Ascending aorta (tissue), 2 donors: ENCODE results near the gene IRX4. TPM values are rescaled to one million over a fixed set of nuclear protein-coding genes. Genes with fewer than 3 reads are reported as not detected.

Source experiments
- DNase-seq, 2 donors: peaks; one replicate each; pipeline ENCODE4 v3.0.0-alpha.2; 2019; ENCODE audit warnings: low spot score in 2 of 2
- H3K27ac ChIP-seq, 2 donors: fragments of 200-600 bp; sonication (generic); one replicate each; pipeline ENCODE4 v1.5.1; 2016 to 2017; ENCODE audit warnings: mild to moderate bottlenecking in 1 of 2
- H3K27me3 ChIP-seq: fragments of 200-600 bp; sonication (generic); one replicate; pipeline ENCODE4 v1.5.1; 2017
- H3K36me3 ChIP-seq, 2 donors: fragments of 200-600 bp; sonication (generic); one replicate each; pipeline ENCODE4 v1.5.1; 2016
- H3K4me1 ChIP-seq, 2 donors: fragments of 200-600 bp; sonication (generic); one replicate each; pipeline ENCODE4 v1.5.1; 2016 to 2017; ENCODE audit warnings: mild to moderate bottlenecking in 1 of 2
- H3K4me3 ChIP-seq, 2 donors: fragments of 200-600 bp; sonication (generic); one replicate each; pipeline ENCODE4 v1.5.1; 2016 to 2017; ENCODE audit warnings: mild to moderate bottlenecking in 1 of 2
- H3K9me3 ChIP-seq, 2 donors: fragments of 200-600 bp; sonication (generic); one replicate each; pipeline ENCODE4 v1.5.1; 2016
- CTCF ChIP-seq, 3 experiments: fragments of 200-600 bp in 2 of 3; fragments of 450-650 bp in 1 of 3; sonication (generic) in 2 of 3; IDR thresholded peaks; one replicate each; pipeline ENCODE4 v1.5.1; 2016 to 2019; ENCODE audit warnings: antibody characterized with exemption in 3 of 3, mild to moderate bottlenecking in 1 of 3, moderate library complexity in 1 of 3
- intact Hi-C: fragments of 100-400 bp; cut with DNase I; formaldehyde crosslinking; loops from one replicate; pipeline ENCODE4 v1.15.1; 2023
- total RNA-seq: library from RNA; depleted of rRNA; stranded (reverse); fragments of >200 nt; gene quantifications from one replicate; pipeline ENCODE4 v1.1.0, GENCODE V29; 2016

Gene IRX4
- total RNA-seq = not detected

- H3K4me1 ChIP-seq = peaks cover 0 to 4% of the 10 kb centered on the region in 2 donors
- H3K4me3 ChIP-seq = peak within 1 kb of the TSS; percentile 26 to 50
- H3K9me3 ChIP-seq = no peaks in the 10 kb centered on the region
- peaks cover 51% of the 10 kb centered on the region for H3K27me3 ChIP-seq
- H3K27ac ChIP-seq = no peak within 1 kb of the TSS
- DNase-seq = no peak
- intact Hi-C loops = no loop called here
- no peaks in the 10 kb centered on the region for H3K36me3 ChIP-seq
- no peak for TF ChIP-seq CTCF (IDR thresholded peaks at IDR 0.05)
Observed at GRCh38 chr5:1882337-1883119, at the start of gene IRX4. Gene IRX4 (minus strand): TSS chr5:1882925. CDS start chr5:1882647, 278 bp downstream.

- intact Hi-C loops = no loop called here
Observed at GRCh38 chr5:1931604-1932231, 49.0 kb upstream of the IRX4 start.

GRCh38 chr5:1930880-1931603 lies 48.3 kb upstream of the IRX4 start:
- Histone ChIP-seq H3K36me3 (no peaks in the 10 kb centered on the region), H3K27ac (peak overlapping the region; percentile 19 to 27), H3K4me3 (peak overlapping the region; percentile 34 to 66), H3K9me3 (no peaks in the 10 kb centered on the region), H3K4me1 (peaks cover 0 to 4% of the 10 kb centered on the region in 2 donors), H3K27me3 (no peaks in the 10 kb centered on the region)
- no peak for DNase-seq
- TF ChIP-seq CTCF (IDR thresholded peaks at IDR 0.05) = no peak
- intact Hi-C loops = no loop called here

More at GRCh38 chr5:1931604-1932231, 49.0 kb upstream of the IRX4 start:
- peaks cover 0 to 4% of the 10 kb centered on the region in 2 donors for H3K4me1 ChIP-seq
- H3K4me3 ChIP-seq = peak overlapping the region; percentile 34 to 66
- no peak for DNase-seq
- H3K36me3 ChIP-seq = no peaks in the 10 kb centered on the region
- no peaks in the 10 kb centered on the region for H3K27me3 ChIP-seq
- no peaks in the 10 kb centered on the region for H3K9me3 ChIP-seq
- TF ChIP-seq CTCF (IDR thresholded peaks at IDR 0.05) = no peak
- H3K27ac ChIP-seq = peak overlapping the region; percentile 19 to 27

- DNase-seq = no peak
- H3K27ac ChIP-seq = peak overlapping the region; percentile 19 to 27
Observed at GRCh38 chr5:1930501-1930879, 47.8 kb upstream of the IRX4 start.

More at GRCh38 chr5:1930501-1930879, 47.8 kb upstream of the IRX4 start:
- intact Hi-C loops = no loop called here
- no peaks in the 10 kb centered on the region for H3K27me3 ChIP-seq
- no peaks in the 10 kb centered on the region for H3K9me3 ChIP-seq
- peak overlapping the region; percentile 34 to 66 for H3K4me3 ChIP-seq
- peaks cover 0 to 4% of the 10 kb centered on the region in 2 donors for H3K4me1 ChIP-seq
- H3K36me3 ChIP-seq = no peaks in the 10 kb centered on the region
- no peak for TF ChIP-seq CTCF (IDR thresholded peaks at IDR 0.05)
